IPS-18c (cell line): ENCODE measurements around the gene PATJ.
"Not testable (repeated sequence)": the region's sequence is repeated elsewhere in the genome, so short reads cannot be mapped to it uniquely, and the experiment has no call there.

Experiments
- H3K4me3 ChIP-seq: 2 replicates; pipeline ENCODE4 v1.7.0; 2013; ENCODE audit warnings: low read depth, mild to moderate bottlenecking, low read length, moderate library complexity; ENCODE audit not compliant: insufficient read depth
- H3K9me3 ChIP-seq: one replicate; pipeline ENCODE4 v1.6.1; 2013; ENCODE audit warnings: mild to moderate bottlenecking, low read length, moderate library complexity; ENCODE audit not compliant: control insufficient read depth, insufficient read depth

PATJ gene

GRCh38 chr1:61801047-61801446 lies 58.8 kb downstream of the PATJ start:
- not testable (repeated sequence) for H3K9me3 ChIP-seq, H3K4me3 ChIP-seq

- H3K9me3 ChIP-seq: no peaks in the 10 kb centered on the region
- no peak overlapping the region for H3K4me3 ChIP-seq
These were observed 65.4 kb downstream of the PATJ start for GRCh38 chr1:61807606-61808140.

GRCh38 chr1:61808321-61808720 lies 66.0 kb downstream of the PATJ start:
- no peaks in the 10 kb centered on the region for H3K9me3 ChIP-seq
- H3K4me3 ChIP-seq: no peak overlapping the region

- Histone ChIP-seq H3K9me3 (no peaks in the 10 kb centered on the region), H3K4me3 (no peak overlapping the region)
These were observed 66.7 kb downstream of the PATJ start for GRCh38 chr1:61808968-61809367.

- no peaks in the 10 kb centered on the region for H3K9me3 ChIP-seq
- H3K4me3 ChIP-seq: no peak overlapping the region
These were observed 70.6 kb downstream of the PATJ start for GRCh38 chr1:61812916-61813315.

- H3K9me3 ChIP-seq: no peaks in the 10 kb centered on the region
- no peak overlapping the region for H3K4me3 ChIP-seq
These were observed 73.9 kb downstream of the PATJ start for GRCh38 chr1:61816191-61816590.

- Histone ChIP-seq H3K9me3 (no peaks in the 10 kb centered on the region), H3K4me3 (no peak overlapping the region)
These were observed 76.7 kb downstream of the PATJ start for GRCh38 chr1:61818992-61819391.

- Histone ChIP-seq H3K4me3 (no peak overlapping the region), H3K9me3 (no peaks in the 10 kb centered on the region)
These were observed 77.1 kb downstream of the PATJ start for GRCh38 chr1:61819421-61819820.

GRCh38 chr1:61825393-61825792 lies 83.1 kb downstream of the PATJ start:
- H3K4me3 ChIP-seq: no peak overlapping the region
- no peaks in the 10 kb centered on the region for H3K9me3 ChIP-seq

GRCh38 chr1:61828805-61829204 lies 86.5 kb downstream of the PATJ start:
- H3K4me3 ChIP-seq: no peak overlapping the region
- H3K9me3 ChIP-seq: no peaks in the 10 kb centered on the region

- no peaks in the 10 kb centered on the region for H3K9me3 ChIP-seq
- H3K4me3 ChIP-seq: no peak overlapping the region
These were observed 94.4 kb downstream of the PATJ start for GRCh38 chr1:61836649-61837048.

- H3K9me3 ChIP-seq: not testable (repeated sequence)
These were observed 95.3 kb downstream of the PATJ start for GRCh38 chr1:61837607-61838006.

GRCh38 chr1:61839679-61840078 lies 97.4 kb downstream of the PATJ start:
- no peak overlapping the region for H3K4me3 ChIP-seq
- no peaks in the 10 kb centered on the region for H3K9me3 ChIP-seq

More at GRCh38 chr1:61837607-61838006, 95.3 kb downstream of the PATJ start:
- not testable (repeated sequence) for H3K4me3 ChIP-seq

- Histone ChIP-seq H3K4me3 (no peak overlapping the region), H3K9me3 (no peaks in the 10 kb centered on the region)
These were observed 99.8 kb downstream of the PATJ start for GRCh38 chr1:61842036-61842435.

GRCh38 chr1:61842863-61843514 lies 100.7 kb downstream of the PATJ start:
- Histone ChIP-seq H3K4me3 (no peak overlapping the region), H3K9me3 (no peaks in the 10 kb centered on the region)

GRCh38 chr1:61844006-61844405 lies 101.7 kb downstream of the PATJ start:
- H3K4me3 ChIP-seq: no peak overlapping the region
- no peaks in the 10 kb centered on the region for H3K9me3 ChIP-seq

- H3K9me3 ChIP-seq, H3K4me3 ChIP-seq: not testable (repeated sequence)
These were observed 102.4 kb downstream of the PATJ start for GRCh38 chr1:61844664-61845063.

GRCh38 chr1:61851235-61851634 lies 109.0 kb downstream of the PATJ start:
- Histone ChIP-seq H3K9me3 (no peaks in the 10 kb centered on the region), H3K4me3 (no peak overlapping the region)
